HEK293T (cell line): ENCODE measurements around the gene ETV6.

Experiments used
- CTCF ChIA-PET: fragments of 350-600 bp; formaldehyde crosslinking; extraction: SDS; loops from one replicate; lab custom pipeline; 2021; ENCODE audit warnings: antibody characterized with exemption, inconsistent platforms; lab: Yijun Ruan, JAX
- POLR2A ChIA-PET: fragments of 350-600 bp; formaldehyde crosslinking; extraction: SDS; loops from one replicate; lab custom pipeline; 2020; ENCODE audit warnings: antibody characterized with exemption, inconsistent platforms; lab: Yijun Ruan, JAX
- DNase-seq: peaks from one replicate; pipeline ENCODE4 v3.0.0; 2012; ENCODE audit warnings: mixed read lengths; ENCODE audit errors: extremely low spot score
- ARNT ChIP-seq: fragments of 450-650 bp; IDR thresholded peaks from 2 replicates; pipeline ENCODE4 v1.6.1; 2017; ENCODE audit warnings: mild to moderate bottlenecking
- BHLHE40 ChIP-seq: fragments of 450-650 bp; IDR thresholded peaks from 2 replicates; pipeline ENCODE4 v1.6.1; 2016; ENCODE audit warnings: mild to moderate bottlenecking, moderate library complexity, borderline replicate concordance
- CTBP1 ChIP-seq: fragments of 450-650 bp; IDR thresholded peaks from 2 replicates; pipeline ENCODE4 v1.6.1; 2016; ENCODE audit warnings: borderline replicate concordance
- ELF4 ChIP-seq: fragments of 450-650 bp; IDR thresholded peaks from 2 replicates; pipeline ENCODE4 v1.6.1; 2017; ENCODE audit warnings: antibody characterized with exemption
- FOXA1 ChIP-seq: fragments of 450-650 bp; IDR thresholded peaks from 2 replicates; pipeline ENCODE4 v1.6.1; 2016; ENCODE audit warnings: mild to moderate bottlenecking
- FOXK2 ChIP-seq: fragments of 450-650 bp; IDR thresholded peaks from 2 replicates; pipeline ENCODE4 v1.6.1; 2016; ENCODE audit warnings: mild to moderate bottlenecking
- FOXM1 ChIP-seq: fragments of 450-650 bp; IDR thresholded peaks from 2 replicates; pipeline ENCODE4 v1.6.1; 2017; ENCODE audit warnings: mild to moderate bottlenecking, borderline replicate concordance
- HDGF ChIP-seq: fragments of 450-650 bp; IDR thresholded peaks from 2 replicates; pipeline ENCODE4 v1.6.1; 2017; ENCODE audit warnings: antibody characterized with exemption, borderline replicate concordance
- L3MBTL2 ChIP-seq: fragments of 450-650 bp; conservative IDR thresholded peaks from 2 replicates; pipeline ENCODE4 v1.6.1; 2016; ENCODE audit warnings: mild to moderate bottlenecking
- LEF1 ChIP-seq: fragments of 450-650 bp; IDR thresholded peaks from 2 replicates; pipeline ENCODE4 v1.6.1; 2017; ENCODE audit warnings: mild to moderate bottlenecking, borderline replicate concordance
- NFRKB ChIP-seq: fragments of 450-650 bp; IDR thresholded peaks from 2 replicates; pipeline ENCODE4 v1.6.1; 2016; ENCODE audit warnings: mild to moderate bottlenecking, moderate library complexity
- PKNOX1 ChIP-seq: fragments of 450-650 bp; IDR thresholded peaks from 2 replicates; pipeline ENCODE4 v1.6.1; 2016
- SP1 ChIP-seq: fragments of 450-650 bp; IDR thresholded peaks from 2 replicates; pipeline ENCODE4 v1.6.1; 2017
- SUZ12 ChIP-seq: fragments of 450-650 bp; IDR thresholded peaks from 2 replicates; pipeline ENCODE4 v1.6.1; 2016; ENCODE audit warnings: mild to moderate bottlenecking
- TARDBP ChIP-seq: fragments of 450-650 bp; IDR thresholded peaks from 2 replicates; pipeline ENCODE4 v1.6.1; 2016
- ZNF384 ChIP-seq: fragments of 450-650 bp; IDR thresholded peaks from 2 replicates; pipeline ENCODE4 v1.6.1; 2016

The ETV6 gene

GRCh38 chr12:11639454-11639853, 10.0 kb upstream of the ETV6 start:
- POLR2A ChIA-PET: no interaction called here
- TF ChIP-seq L3MBTL2 (no peak), CTBP1 (no peak), BHLHE40 (no peak), ZNF384 (no peak), FOXA1 (no peak), PKNOX1 (no peak), SP1 (no peak), NFRKB (no peak), ARNT (no peak), SUZ12 (no peak), HDGF (no peak)
- CTCF ChIA-PET: no interaction called here
- no peak for DNase-seq

DNA sequence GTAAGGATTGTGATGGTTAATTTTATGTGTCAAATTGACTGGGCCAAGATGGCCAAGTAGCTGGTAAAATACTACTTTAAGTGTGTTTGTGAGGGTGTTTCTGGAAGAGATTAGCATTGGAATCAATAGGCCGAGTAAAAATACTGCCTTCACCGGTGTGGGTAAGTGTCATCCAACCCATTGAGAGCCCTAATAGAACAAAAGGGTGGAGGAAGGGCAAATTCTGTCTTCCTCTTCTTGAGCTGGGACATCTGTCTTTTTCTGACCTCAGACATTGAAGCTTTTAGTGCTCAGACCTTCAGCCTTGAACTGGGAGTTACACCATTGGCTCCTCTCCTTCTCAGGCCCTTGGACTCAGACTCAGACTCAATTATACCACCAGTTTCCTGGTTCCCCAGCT, 8.0 kb upstream of the ETV6 start:
- POLR2A ChIA-PET: no interaction called here
- TF ChIP-seq HDGF: no peak
- TF ChIP-seq L3MBTL2: no peak
- TF ChIP-seq ELF4: no peak
- TF ChIP-seq FOXM1: no peak
- TF ChIP-seq ZNF384: no peak
- TF ChIP-seq BHLHE40: no peak
- TF ChIP-seq FOXK2: no peak
- TF ChIP-seq PKNOX1: no peak
- no peak for TF ChIP-seq TARDBP
- CTCF ChIA-PET: no interaction called here
- DNase-seq: no peak

DNA sequence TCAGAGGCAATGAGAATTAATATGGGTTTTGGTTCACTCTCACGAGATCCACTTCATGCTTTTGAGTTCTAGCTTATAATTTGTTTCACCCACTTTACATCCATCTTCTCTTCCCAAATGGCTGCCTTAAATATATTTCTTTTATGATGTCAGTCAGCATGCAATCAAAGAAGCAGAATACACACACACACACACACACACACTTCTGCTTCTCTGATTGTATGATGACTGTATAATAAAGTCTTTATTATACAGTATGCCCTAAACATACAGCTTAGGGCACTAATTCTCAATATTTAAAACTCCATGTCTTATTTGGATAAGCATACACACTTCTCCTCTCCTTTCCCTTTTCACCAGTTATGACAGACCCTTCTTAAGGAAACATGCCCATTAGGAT, 6.7 kb upstream of the ETV6 start:
- no peak for DNase-seq
- TF ChIP-seq LEF1 (no peak), SUZ12 (no peak), ZNF384 (no peak), BHLHE40 (no peak), CTBP1 (no peak), ARNT (no peak), HDGF (no peak), TARDBP (no peak), FOXM1 (no peak), ELF4 (no peak), SP1 (no peak), L3MBTL2 (no peak), PKNOX1 (no peak), FOXA1 (no peak)
- ChIA-PET CTCF (no interaction called here), POLR2A (no interaction called here)

- ChIA-PET CTCF (interaction anchor here (0.8 kb wide), 1 partner anchor 17 kb away, joined by 3 read pairs; no protein-coding TSS in a partner anchor), POLR2A (no interaction called here)
- DNase-seq: no peak
- TF ChIP-seq TARDBP (no peak), CTBP1 (no peak), BHLHE40 (no peak), ELF4 (no peak), FOXK2 (no peak), FOXA1 (no peak), ARNT (no peak)
Observed at GRCh38 chr12:11645391-11645790, 4.1 kb upstream of the ETV6 start.

- ChIA-PET POLR2A (interaction anchor here (0.6 to 1.4 kb wide), 3 partner anchors 17 to 40 kb away, joined by 3 to 4 read pairs (median 4); no protein-coding TSS in a partner anchor), CTCF (no interaction called here)
- TF ChIP-seq SP1 (no peak), CTBP1 (no peak), ELF4 (peak; percentile 43; the same call in 1 of the 2 replicates), ZNF384 (no peak), TARDBP (no peak), HDGF (no peak), SUZ12 (no peak), PKNOX1 (no peak), BHLHE40 (no peak), NFRKB (no peak), L3MBTL2 (peak; percentile 60), ARNT (no peak), FOXA1 (no peak), FOXK2 (no peak), FOXM1 (no peak), LEF1 (no peak)
- DNase-seq: peak; percentile 61
Observed at GRCh38 chr12:11648514-11649412, 711 bp upstream of the ETV6 start.
